Keratinocyte (primary cell): ENCODE measurements around the gene EPHB1. TPM values are rescaled to one million over a fixed set of nuclear protein-coding genes. Genes with fewer than 3 reads are reported as not detected.
"Not testable (repeated sequence)": the region's sequence is repeated elsewhere in the genome, so short reads cannot be mapped to it uniquely, and the experiment has no call there.

Experiments
- DNase-seq: peaks from one replicate; pipeline ENCODE4 v3.0.0-alpha.2; 2011; ENCODE audit warnings: low read depth, missing footprints, low spot score
- FAIRE-seq: peaks from 2 replicates; lab custom pipeline; 2011; peaks lifted over from hg19 to GRCh38; lab: Jason Lieb, UNC
- H2AFZ ChIP-seq: 2 replicates; pipeline ENCODE4 v1.6.0; 2012; ENCODE audit warnings: low read length, control low read depth, inconsistent platforms; ENCODE audit not compliant: control insufficient read depth
- H3K27ac ChIP-seq: 2 replicates; pipeline ENCODE4 v1.5.1; 2011; ENCODE audit warnings: low read length; ENCODE audit not compliant: control insufficient read depth, insufficient read depth
- H3K27me3 ChIP-seq: 3 replicates; pipeline ENCODE4 v1.6.0; 2011; ENCODE audit warnings: low read length; ENCODE audit not compliant: control insufficient read depth, insufficient read depth; ENCODE audit errors: extremely low read depth
- H3K36me3 ChIP-seq, 2 experiments: 2 replicates in 1 of 2; 3 replicates in 1 of 2; pipeline ENCODE4 v1.5.1; 2011; ENCODE audit warnings: low read length in 2 of 2, mild to moderate bottlenecking in 1 of 2; ENCODE audit not compliant: control insufficient read depth in 2 of 2, insufficient read depth in 2 of 2; ENCODE audit errors: extremely low read depth in 1 of 2
- H3K4me1 ChIP-seq: 3 replicates; pipeline ENCODE4 v1.5.1; 2011; ENCODE audit warnings: low read length; ENCODE audit not compliant: control insufficient read depth, insufficient read depth; ENCODE audit errors: extremely low read depth
- H3K4me2 ChIP-seq: 3 replicates; pipeline ENCODE4 v1.6.0; 2011; ENCODE audit warnings: low read depth, low read length; ENCODE audit not compliant: control insufficient read depth, insufficient read depth; ENCODE audit errors: extremely low read depth
- H3K4me3 ChIP-seq, 3 experiments: fragments of 200-600 bp in 1 of 3; sonication (generic) in 1 of 3; 2 replicates in 2 of 3; 3 replicates in 1 of 3; pipeline ENCODE4 v1.5.1; 2011 to 2016; ENCODE audit warnings: low read length in 3 of 3, mild to moderate bottlenecking in 3 of 3, control low read depth in 2 of 3, inconsistent platforms in 1 of 3, low read depth in 1 of 3, mixed read lengths in 1 of 3, mixed run types in 1 of 3, moderate library complexity in 1 of 3; ENCODE audit not compliant: control insufficient read depth in 2 of 3, insufficient read depth in 2 of 3; ENCODE audit errors: extremely low read depth in 1 of 3
- H3K79me2 ChIP-seq: 2 replicates; pipeline ENCODE4 v1.6.0; 2012; ENCODE audit warnings: low read length; ENCODE audit not compliant: control insufficient read depth, insufficient read depth
- H3K9ac ChIP-seq: 3 replicates; pipeline ENCODE4 v1.6.0; 2011; ENCODE audit warnings: low read length; ENCODE audit not compliant: control insufficient read depth, insufficient read depth; ENCODE audit errors: extremely low read depth
- H3K9me1 ChIP-seq: 3 replicates; pipeline ENCODE4 v1.6.0; 2011; ENCODE audit warnings: low read length; ENCODE audit not compliant: control insufficient read depth, insufficient read depth; ENCODE audit errors: extremely low read depth
- H3K9me3 ChIP-seq: 2 replicates; pipeline ENCODE4 v1.5.1; 2012; ENCODE audit warnings: low read depth, low read length; ENCODE audit not compliant: control insufficient read depth
- H4K20me1 ChIP-seq: 3 replicates; pipeline ENCODE4 v1.6.0; 2011; ENCODE audit warnings: low read length; ENCODE audit not compliant: control insufficient read depth, insufficient read depth; ENCODE audit errors: extremely low read depth
- EZH2 ChIP-seq: IDR thresholded peaks from one replicate; pipeline ENCODE4 v1.6.1; 2012; ENCODE audit warnings: inconsistent platforms, mild to moderate bottlenecking, low read length, moderate library complexity
- dilution Hi-C: fragments of 300-500 bp; cut with MboI; formaldehyde crosslinking; loops from one replicate; pipeline ENCODE4 v1.7.0; 2020; ENCODE audit warnings: low sequenced_read_pairs; ENCODE audit not compliant: extremely low pct_ligation_motif_present
- polyA plus RNA-seq, 5 experiments: library from polyadenylated mRNA; depleted of rRNA in 3 of 5; stranded (reverse) in 3 of 5; stranded (forward) in 1 of 5; unstranded in 1 of 5; fragments of >200 nt; gene quantifications; 1 replicate in 1 of 5; 2 replicates in 3 of 5; 3 replicates in 1 of 5; pipeline versions ENCODE4 v1.2.1 to v1.2.3, GENCODE V29; 2011 to 2012; ENCODE audit warnings: missing spikeins in 2 of 5, low read depth in 1 of 5, low replicate concordance in 1 of 5
- TF ChIP-seq, protein P1 (sequence below), 3 experiments: IDR thresholded peaks in 1 of 3; conservative IDR thresholded peaks in 1 of 3; optimal IDR thresholded peaks in 1 of 3; 2 replicates in 2 of 3; 3 replicates in 1 of 3; pipeline versions ENCODE3 to v1.5.1; 2011; ENCODE audit warnings: low read length in 3 of 3, mild to moderate bottlenecking in 3 of 3, moderate library complexity in 2 of 3, control low read depth in 1 of 3, inconsistent platforms in 1 of 3; ENCODE audit not compliant: insufficient read depth in 2 of 3; ENCODE audit errors: extremely low read depth in 1 of 3

The EPHB1 gene
- polyA plus RNA-seq, 1 donor (not counting 4 experiments of a cell fraction or from before 2014, with no cell fraction given) = 0.01 TPM

GRCh38 chr3:135232226-135232625 is 437.2 kb downstream of the EPHB1 start:
- Histone ChIP-seq H3K9me3 (no peaks in the 10 kb centered on the region), H3K27ac (no peak overlapping the region), H4K20me1 (no peaks in the 10 kb centered on the region), H2AFZ (no peak overlapping the region), H3K4me1 (no peaks in the 10 kb centered on the region), H3K4me2 (no peak overlapping the region), H3K36me3 (no peaks in the 10 kb centered on the region), H3K9me1 (no peaks in the 10 kb centered on the region), H3K4me3 (no peak overlapping the region), H3K9ac (no peak overlapping the region), H3K79me2 (no peaks in the 10 kb centered on the region), H3K27me3 (no peaks in the 10 kb centered on the region)
- dilution Hi-C loops = no loop called here
- TF ChIP-seq, protein P1, sequence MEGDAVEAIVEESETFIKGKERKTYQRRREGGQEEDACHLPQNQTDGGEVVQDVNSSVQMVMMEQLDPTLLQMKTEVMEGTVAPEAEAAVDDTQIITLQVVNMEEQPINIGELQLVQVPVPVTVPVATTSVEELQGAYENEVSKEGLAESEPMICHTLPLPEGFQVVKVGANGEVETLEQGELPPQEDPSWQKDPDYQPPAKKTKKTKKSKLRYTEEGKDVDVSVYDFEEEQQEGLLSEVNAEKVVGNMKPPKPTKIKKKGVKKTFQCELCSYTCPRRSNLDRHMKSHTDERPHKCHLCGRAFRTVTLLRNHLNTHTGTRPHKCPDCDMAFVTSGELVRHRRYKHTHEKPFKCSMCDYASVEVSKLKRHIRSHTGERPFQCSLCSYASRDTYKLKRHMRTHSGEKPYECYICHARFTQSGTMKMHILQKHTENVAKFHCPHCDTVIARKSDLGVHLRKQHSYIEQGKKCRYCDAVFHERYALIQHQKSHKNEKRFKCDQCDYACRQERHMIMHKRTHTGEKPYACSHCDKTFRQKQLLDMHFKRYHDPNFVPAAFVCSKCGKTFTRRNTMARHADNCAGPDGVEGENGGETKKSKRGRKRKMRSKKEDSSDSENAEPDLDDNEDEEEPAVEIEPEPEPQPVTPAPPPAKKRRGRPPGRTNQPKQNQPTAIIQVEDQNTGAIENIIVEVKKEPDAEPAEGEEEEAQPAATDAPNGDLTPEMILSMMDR (optimal IDR thresholded peaks at IDR 0.05 in 1 of 3, IDR thresholded peaks at IDR 0.05 in 1 of 3, conservative IDR thresholded peaks at IDR 0.05 in 1 of 3; ENCODE audit: extremely low read depth in 1 of 3, insufficient read depth in 2 of 3, low read length in 3 of 3) = no peak
- TF ChIP-seq EZH2 = no peak
- DNase-seq (no peak), FAIRE-seq (no peak)

DNA sequence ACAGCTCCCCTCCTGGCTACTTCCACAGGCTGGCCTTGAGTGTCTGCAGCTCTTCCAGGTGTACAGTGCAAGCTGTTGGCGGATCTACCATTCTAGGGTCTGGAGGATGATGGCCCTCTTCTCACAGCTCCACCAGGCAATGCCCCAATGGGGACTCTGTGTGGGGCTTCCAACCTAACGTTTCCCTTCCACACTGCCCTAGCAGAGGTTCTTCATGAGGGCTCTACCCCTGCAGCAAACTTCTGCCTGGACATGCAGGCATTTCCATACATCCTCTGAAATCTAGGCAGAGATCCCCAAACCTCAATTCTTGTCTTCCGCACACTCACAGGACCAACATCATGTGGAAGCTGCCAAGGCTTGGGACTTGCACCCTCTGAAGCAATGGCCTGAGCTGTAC is 438.4 kb downstream of the EPHB1 start:
- FAIRE-seq, H3K27ac ChIP-seq, DNase-seq, dilution Hi-C loops, H3K9me1 ChIP-seq, H3K9me3 ChIP-seq, H3K9ac ChIP-seq, H3K4me1 ChIP-seq, H3K4me2 ChIP-seq, H3K27me3 ChIP-seq, H3K4me3 ChIP-seq, H3K36me3 ChIP-seq, H3K79me2 ChIP-seq, H2AFZ ChIP-seq, H4K20me1 ChIP-seq: not testable (repeated sequence)

DNA sequence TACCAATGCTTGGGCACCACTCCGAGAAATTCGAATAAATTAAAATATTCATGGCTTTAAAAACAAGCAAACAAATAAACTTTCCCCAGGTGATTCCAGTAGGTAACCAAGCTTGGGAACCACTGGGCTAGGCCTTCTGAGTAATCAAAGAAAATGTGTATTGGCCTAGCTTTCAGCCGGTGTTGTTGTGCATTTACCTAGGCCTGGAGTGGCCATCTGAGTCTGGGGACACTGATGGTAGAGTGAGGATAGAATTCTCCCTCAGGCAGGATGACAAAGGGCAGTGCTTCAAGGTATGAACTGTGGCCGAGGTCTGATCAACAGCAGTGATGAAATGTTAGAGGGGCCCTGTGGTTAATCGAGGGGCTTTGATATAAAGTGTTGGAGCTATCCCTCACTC is 440.5 kb downstream of the EPHB1 start:
- Histone ChIP-seq H3K4me3 (no peak overlapping the region), H3K27ac (no peak overlapping the region), H3K4me2 (no peak overlapping the region), H4K20me1 (no peaks in the 10 kb centered on the region), H3K79me2 (no peaks in the 10 kb centered on the region), H3K36me3 (no peaks in the 10 kb centered on the region), H3K9ac (no peak overlapping the region), H3K4me1 (no peaks in the 10 kb centered on the region), H3K9me1 (no peaks in the 10 kb centered on the region), H3K9me3 (no peaks in the 10 kb centered on the region), H2AFZ (no peak overlapping the region), H3K27me3 (no peaks in the 10 kb centered on the region)
- DNase-seq (no peak), FAIRE-seq (no peak)
- dilution Hi-C loops = no loop called here
- TF ChIP-seq, protein P1 (optimal IDR thresholded peaks at IDR 0.05 in 1 of 3, IDR thresholded peaks at IDR 0.05 in 1 of 3, conservative IDR thresholded peaks at IDR 0.05 in 1 of 3; ENCODE audit: extremely low read depth in 1 of 3, insufficient read depth in 2 of 3, low read length in 3 of 3) = no peak
- TF ChIP-seq EZH2 = no peak
